Activated T-cell treated with anti-CD3 and anti-CD28 coated beads, Interleukin-2, amount 50 U/mL, for 48 hours (primary cell): ENCODE data around the gene DLGAP1.

Source experiments
- DNase-seq, 2 experiments: peaks; one replicate each; pipeline ENCODE4 v3.0.0-alpha.2; 2020

The DLGAP1 gene

DNA sequence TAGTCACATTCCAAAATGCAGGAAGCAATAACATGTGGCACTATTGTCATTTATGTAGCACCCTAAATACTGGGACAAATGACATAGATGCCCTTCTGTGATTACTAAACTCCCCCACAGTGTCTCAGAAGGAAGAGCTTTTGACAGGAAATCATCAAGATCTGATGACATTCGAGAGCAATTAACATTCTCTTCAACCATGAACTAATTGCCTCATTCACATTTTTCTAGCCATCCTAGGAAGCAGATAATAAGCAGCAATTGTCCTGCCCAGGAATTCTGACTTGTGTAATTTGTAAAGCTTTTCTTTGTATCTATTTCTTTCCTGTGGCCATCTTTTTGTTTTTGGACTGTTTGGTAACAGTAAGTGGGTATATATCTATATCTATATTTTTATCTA lies 712.6 kb downstream of the DLGAP1 start:
- no peak for DNase-seq

DNA sequence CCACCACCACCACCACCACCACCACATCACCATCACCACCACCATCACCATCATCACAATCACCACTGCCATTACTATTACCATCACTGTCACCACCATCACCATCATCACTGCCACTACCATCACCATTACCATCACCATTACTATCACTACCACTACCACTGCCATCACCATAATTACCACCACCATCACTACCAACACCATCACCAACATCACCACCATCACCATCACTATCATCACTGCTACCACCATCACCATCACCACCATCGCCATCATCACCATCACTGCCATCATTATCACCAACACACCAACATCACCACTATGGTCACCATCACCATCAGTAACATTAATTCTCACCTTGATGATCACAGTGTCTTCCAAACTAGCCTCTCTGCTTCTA lies 713.8 kb downstream of the DLGAP1 start:
- no peak for DNase-seq

DNA sequence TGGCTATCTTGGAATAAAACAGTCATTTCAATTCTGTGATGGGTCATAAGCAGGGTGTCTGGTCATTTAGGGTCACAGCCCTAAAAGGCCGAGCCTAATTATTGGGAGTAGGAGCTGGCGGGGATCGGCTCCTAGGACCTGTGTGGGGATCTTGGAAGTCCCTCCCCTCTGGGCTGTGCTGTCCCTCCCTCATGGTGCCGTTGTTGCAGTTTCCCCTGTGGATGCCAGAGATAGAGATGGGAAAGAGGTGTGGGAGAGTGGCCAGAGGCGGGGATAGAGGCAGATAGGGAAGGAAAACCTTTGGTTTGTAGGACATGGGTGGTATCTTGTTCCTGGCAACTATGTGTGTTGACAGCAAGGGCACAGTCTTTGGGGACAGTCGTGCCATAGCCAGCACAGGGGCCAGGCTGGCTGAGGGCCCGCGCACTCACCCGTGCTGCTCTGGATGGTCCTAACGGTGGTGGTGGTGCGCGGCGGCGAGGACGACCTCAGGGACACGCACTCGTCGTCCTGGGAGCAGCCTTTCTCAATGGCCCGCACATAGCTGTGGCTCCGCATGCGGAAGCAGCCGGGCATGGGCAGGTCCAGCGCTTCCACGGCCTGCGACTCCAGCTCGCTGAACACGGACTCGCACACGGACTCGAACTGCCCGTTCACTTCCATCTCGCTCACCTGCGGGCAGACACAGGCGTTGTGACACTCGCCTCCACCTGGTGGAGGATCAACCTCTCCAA lies 726.2 kb downstream of the DLGAP1 start:
- no peak for DNase-seq

DNA sequence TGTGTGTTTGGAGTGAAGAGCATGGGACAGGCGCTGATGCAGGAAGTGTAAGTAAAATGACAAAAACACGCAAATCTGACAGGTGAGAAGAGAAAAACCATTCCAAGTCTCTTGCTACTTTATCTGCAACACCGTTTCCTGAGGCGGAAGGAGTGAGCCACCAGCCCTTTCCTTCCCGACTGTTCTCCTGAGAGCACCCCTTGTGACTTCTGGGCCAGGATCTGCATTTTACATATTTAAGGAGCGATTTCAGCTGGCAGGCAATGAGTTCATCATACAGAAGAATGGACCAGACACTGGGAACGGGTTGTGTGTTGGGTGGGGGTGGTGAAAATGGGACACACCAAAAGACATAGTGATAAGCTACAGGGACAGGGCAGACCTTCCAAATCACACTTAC lies 727.8 kb downstream of the DLGAP1 start:
- DNase-seq, result no peak

DNA sequence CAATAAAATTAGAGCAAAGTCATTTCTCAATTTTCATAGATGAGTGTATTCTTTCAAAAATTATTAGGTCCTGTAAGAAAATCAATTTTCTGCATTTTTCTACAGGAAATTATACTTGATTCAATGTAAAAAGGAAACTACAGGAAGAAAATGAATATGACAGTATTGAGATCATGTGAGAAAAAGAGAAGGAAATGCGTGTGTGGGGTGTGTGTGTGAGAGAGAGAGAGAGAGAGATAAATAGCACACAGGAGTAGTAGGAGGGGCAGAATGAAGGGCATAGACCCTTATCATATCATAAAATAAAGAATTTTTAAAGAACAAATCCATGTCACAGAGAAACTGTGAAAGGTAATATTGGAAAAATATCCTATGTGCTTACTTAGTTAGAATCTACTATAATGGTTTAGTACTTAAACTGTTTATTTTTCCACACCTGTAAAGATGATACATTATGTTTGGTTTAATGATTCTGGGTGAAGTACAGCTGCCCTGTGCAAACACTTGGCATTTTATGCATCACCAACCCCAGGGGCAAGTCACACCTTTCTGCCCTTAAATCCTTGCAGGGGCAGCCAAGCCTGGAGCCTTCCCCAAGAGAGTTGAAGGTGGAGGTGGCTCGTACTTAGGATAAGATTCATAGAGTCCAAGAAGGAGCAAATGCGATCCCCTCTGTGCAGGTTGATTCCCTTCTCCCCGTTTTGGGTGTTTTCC lies 728.7 kb downstream of the DLGAP1 start:
- no peak for DNase-seq

DNA sequence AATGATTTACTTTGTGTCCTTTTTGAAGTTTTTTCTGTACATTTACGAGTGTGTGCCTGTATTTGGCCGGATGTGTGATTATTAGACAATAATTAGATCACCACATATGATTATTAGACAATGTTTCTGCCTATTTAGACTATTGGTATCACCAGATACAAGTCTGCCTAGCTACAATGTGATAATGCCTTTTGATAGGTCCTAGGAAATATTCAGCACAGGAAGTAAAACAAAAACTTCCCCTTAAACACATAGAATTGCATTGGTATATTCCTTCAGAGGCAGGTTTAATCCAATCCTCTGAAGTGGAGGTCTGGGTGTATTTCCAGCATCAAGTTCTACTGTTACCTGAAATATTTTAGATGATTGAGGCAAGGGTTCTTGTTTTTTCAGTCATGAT lies 730.0 kb downstream of the DLGAP1 start:
- DNase-seq, result no peak

DNA sequence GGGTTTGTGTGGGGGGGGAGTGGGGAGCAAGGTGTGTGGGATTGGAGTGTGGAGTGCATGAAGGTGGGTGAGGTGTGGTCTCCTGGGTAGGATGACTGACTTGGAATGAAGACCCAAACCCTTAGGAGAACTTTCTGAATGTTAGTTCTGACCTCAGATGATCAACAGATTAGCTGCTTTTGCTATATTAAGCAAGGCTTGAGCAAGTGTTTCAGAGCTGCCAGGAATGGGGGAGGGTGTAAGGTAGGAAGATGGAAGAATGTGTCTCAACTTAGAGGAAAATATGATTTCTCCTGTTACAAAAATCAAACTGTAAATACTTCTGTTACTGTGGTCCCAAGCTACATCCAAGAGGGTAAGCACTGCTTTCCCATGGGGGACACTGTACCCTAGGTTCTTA lies 731.6 kb downstream of the DLGAP1 start:
- DNase-seq, result no peak

DNA sequence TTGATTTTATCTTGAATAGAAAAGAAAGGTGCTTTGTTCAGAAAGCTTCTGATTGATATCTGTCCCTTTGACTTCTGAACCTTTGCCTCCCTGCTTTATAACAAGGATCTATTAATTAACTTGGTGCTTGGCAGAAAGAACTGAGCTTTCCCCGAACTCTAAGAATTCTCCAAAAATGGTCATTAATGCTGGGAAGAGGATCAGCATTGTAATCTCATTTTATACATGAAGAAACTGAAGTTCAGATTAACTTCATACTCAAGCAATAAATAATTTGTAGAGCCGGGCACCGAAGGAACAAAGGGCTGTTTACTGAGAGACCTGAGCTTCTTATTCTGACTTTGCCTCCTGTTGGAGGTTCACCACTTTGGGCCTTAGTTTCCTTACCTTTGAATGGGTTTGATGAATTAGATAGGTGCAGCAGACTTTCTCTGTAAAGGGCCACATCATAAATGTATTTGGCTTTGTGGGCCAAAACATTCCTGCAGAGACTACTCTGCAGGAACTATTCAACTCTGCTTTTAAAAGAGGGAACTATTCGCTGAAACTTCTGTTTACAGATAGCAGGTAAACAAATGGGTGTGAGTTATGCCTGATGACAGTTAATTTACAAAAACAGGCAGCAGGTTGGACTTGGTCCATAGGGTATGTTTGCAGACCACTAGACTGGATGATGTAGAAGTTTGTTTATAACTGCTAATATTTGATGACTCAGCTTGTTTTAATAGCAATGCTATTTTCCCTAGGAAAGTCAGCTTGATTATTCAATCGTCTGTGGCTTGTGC lies 732.3 kb downstream of the DLGAP1 start:
- no peak for DNase-seq

DNA sequence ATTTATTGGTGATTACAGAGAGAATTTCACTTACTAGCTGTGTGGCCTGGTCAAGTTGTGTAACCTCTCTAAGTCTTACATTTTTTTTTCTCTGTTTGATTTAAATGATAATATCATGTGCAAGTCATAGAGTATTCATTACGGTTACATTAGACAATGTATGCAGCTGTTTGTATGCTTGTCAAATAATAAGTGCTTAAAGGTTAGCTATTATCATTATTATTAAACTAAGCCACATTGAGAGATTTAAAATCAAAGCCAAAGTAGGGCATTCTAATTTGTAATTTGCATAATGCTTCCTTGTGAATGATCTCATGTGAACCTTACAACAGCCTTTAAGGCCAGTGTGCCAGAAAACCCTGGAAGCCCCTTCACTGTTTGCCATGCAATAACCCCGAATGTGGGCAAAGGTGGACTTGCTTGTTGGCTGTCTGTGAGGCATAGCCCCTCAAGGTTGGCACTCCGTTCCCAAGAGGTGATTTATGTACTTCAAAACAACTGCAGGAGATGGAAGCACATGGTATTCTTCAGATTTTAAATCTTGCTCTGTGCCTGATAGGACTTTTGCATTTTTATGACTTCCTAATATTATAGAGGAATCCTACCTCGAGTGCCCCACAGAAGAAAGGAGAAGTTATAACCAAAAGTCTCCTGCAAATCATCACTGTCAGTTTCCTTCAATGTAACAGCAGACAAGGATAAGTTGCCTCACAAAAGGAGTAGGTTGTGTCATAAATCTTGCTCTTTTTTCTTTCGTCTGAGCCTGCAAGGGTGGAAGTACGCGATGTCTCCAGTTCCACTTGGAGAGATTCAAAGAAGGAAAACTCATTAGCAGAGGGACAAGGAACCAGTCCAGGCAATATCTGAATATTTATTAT lies 733.1 kb downstream of the DLGAP1 start:
- no peak for DNase-seq

DNA sequence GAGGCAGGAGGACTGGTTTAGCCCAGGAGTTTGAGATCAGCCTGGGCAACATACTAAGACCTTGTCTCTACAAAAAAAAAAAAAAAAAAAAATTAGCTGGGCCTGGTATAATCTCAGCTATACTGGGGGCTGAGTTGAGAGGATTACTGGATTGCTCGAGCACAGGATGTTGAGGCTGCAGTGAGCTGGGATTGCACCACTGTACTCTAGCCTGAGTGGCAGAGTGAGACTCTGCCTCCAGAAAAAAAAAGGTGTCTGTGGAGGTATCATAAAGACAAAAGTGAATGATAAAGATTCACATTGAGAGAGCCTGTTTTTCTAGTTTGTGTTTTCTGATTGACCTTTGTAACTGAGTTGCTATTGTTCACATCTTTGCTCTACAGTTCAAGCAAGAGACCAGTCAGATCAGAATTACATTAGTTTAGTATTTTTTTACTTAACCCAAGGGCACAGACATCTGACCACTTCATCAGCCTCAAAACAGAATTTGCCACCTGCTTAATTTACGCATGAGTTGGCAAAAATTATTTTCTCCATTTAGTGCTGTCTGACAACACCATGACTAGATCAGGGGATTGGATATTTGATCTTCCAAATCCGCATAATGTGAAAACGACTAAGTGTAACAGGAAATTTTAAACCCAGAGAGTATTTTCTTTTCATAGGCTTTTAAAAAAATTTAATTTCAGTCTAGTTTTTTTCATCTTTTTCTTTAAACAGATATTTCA lies 734.1 kb downstream of the DLGAP1 start:
- DNase-seq, result no peak

DNA sequence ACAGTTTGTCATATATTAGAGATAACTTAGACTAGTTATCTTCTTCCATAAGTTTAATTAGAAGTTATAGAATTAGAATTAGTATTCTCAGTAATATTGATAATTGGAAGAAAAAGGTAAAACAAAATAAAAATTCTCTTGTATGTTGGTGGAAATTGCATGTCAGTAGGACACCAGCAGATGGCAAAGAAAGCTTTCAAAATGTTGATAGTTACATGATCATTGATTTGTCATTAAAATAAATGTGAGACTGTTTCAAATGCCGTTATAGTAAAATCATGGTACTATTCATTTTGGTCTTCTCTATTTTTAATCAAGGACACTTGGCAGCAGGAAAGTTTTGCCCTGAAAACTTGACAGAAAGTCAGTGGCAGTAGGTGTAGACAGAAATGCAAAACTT lies 734.9 kb downstream of the DLGAP1 start:
- DNase-seq, result no peak

DNA sequence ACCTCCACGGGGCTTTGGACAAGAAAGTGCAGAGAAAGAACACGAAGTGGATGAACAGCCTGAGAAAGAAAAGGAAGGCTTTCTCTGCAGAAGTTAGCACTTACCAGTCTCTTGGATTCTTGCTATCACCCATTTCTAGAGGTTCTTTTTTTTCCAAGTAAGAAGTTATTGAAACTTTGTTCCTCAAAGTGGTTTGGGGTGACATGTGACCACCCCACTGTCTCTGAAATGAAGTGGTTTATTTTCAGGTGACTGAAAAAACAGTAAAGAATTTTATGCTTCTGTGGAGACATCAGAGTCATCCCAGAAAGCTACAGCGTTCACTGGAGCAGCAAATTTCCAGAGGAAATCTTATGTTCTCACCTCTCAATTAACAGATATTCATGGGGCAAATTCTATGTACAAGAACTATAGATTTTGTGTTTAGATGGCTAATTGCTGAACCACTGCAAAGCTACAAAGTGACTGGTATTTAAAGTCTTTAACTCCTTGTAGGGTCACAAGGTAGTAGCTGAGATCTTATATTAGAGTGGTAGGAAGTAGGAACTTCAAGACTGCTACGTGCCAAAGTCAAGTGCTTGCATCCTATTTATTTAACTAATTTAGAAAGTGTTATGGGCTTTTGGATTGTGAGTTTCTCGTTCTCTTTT lies 737.6 kb downstream of the DLGAP1 start:
- DNase-seq, result no peak

DNA sequence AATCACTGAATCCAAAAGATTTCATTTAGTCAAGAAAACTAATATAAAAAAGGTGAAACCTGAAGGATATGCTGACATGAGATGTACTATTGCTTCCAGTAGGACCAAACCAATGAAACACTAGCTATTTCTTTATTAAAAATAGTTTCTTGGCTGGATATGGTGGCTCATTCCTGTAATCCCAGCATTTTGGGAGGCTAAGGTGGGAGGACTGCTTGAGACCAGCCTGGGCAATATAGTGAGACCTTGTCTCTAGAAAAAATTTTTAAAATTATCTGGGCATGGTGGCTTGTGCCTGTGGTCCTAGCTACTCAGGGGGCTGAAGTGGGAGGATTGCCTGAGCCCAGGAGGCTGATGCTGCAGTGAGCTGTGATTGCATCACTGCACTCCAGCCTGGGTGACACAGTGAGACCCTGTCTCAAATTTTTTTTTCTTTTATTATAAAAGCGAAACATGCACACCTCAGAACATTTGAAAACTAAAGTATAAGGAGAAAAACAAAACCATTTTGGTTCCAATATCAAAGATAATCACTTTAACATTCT lies 738.9 kb downstream of the DLGAP1 start:
- DNase-seq, result no peak

DNA sequence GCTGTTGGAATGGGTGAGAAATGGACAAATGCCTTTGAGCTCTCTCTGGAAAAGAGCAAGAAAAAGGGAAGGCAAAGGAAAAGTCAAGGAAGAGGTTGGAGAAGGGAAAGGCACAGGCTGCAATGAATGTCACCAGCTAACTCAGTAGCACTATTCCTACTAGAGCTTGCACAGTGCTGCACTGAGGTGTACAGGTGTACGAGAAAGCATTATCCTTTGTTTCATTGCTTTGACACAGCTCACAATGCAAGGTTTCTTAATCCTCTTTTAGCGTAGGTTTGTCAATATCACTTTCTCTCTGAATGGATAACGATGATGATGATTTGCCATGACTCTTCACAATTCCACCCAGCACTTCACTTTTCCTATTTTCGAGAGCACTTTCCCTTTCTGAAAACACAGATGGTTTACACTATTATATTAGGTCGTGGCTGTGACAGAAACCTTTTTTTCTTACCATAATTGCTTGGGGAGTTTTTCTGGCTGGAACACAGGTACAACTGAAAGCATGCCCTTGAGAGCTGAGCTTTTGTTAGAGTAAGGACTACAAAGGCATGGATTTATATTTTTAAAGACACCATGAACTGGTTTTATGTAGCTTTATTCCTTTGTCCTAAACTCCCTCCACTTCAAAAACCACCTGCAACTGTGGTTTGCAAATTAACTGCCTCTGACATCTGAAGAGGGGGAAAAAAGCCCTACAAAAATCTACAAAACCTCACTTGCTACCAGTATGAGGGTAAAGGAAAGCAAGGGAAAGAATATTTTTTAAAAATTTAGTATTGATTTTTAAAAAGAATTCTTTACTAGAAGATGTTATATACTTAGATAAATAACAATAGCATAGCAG lies 739.7 kb downstream of the DLGAP1 start:
- no peak for DNase-seq

DNA sequence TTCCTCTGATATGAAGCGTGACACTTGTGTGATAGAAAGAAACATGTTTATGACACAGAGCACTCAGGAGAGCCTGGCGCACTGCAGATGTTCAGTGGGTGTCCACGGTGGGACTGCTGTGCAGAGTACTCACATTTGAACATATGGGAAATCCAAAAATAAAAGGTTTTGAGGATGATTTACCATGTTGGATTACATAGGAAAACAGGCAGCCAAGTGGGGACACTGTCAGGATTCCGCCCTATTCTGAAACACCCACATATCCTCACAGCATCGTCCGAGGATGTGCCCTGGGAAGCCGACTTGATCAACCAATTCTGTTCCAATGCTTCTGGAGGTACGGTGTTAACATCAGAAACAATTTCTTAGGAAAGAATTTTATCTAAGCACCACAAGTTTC lies 741.4 kb downstream of the DLGAP1 start:
- no peak for DNase-seq

DNA sequence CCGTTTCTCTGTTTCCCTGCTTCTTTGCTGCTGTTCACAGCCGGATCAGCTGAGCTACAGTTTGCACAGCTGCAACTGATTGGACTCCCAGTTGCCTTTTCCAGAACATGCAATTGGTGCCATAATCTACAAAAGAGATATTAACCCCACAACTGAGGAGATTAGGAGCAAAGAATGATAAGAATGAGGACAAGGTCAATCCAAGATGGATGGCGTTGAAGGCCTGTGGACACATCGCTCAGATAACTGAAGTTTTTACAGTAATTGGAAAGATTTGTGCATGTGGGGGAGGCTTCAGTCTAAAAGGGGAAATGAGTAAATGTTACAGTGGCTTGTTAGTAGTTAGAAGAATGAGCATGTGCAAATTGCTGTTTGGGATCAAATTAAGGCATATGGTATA lies 741.9 kb downstream of the DLGAP1 start:
- no peak for DNase-seq

DNA sequence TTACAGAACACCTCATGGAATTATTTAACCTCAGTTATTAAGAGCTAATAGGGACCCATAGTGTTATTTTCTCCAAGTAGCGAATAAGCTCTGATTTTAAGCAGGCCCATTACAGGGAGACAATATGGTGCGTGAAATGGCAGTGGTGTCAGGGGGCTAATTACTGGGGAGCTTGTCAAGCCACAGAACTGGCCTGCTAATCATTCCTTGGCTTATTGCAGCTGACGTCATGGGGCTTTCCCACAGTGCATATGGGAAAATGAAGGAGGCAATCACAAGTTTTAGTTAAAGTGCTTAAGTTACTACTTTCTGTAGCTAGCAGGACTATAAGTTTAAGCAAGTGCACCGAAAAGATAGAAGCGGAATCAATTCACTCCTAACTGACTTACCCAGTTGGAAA lies 742.6 kb downstream of the DLGAP1 start:
- DNase-seq, result no peak

DNA sequence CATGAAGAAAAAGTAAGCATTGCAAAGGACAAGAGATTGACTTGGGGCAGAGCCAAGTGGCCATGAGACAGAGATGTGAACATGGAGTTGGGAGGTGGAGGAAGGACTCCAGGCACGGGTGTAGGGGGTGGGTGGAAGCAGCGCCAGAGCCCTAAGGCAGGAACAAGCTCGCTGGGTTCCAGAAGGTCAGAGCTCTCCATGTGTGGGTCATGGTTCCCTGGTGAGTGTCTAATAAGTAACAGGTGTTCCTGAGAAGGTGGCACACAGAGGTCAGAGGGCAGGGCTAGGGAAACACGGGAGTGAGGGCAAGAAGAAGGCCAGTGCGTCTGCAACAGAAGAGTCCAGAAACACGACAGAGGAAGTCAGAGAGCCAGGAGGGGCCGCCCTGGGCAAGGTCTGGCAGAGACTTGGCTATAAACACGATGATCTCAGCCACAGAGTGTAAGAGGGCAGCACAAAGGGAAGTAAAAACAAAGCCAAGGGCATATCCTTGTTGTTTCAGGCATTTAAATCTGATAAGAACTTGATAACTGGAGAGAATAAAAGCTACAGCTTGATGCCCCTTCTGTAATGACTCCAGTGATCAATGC lies 744.3 kb downstream of the DLGAP1 start:
- no peak for DNase-seq

DNA sequence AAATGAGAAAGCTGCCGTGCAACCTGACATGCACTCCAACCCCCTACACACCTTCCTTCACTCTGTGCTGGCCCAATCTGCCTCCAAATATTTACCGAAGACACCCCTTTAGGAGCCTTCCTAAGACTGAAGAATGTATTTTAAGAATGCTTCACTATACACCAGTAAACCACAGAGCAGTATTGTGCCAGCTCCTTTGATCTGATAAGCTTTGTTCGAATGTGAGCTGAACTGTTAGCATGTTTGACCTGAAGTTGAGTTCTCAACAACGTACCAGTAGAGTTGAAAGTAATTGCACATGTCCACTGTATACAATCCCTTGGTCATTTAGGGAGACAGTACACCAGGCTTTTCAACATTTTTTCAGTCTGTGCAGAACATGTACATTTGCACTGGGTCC lies 745.9 kb downstream of the DLGAP1 start:
- DNase-seq, result no peak
